Keratinocyte (primary cell): ENCODE measurements around the gene SPNS1. TPM values are rescaled to one million over a fixed set of nuclear protein-coding genes. Genes with fewer than 3 reads are reported as not detected.

Experiments
- DNase-seq: peaks from one replicate; pipeline ENCODE4 v3.0.0-alpha.2; 2011; ENCODE audit warnings: low read depth, missing footprints, low spot score
- FAIRE-seq: peaks from 2 replicates; lab custom pipeline; 2011; peaks lifted over from hg19 to GRCh38; lab: Jason Lieb, UNC
- H2AFZ ChIP-seq: 2 replicates; pipeline ENCODE4 v1.6.0; 2012; ENCODE audit warnings: low read length, control low read depth, inconsistent platforms; ENCODE audit not compliant: control insufficient read depth
- H3K27ac ChIP-seq: 2 replicates; pipeline ENCODE4 v1.5.1; 2011; ENCODE audit warnings: low read length; ENCODE audit not compliant: control insufficient read depth, insufficient read depth
- H3K27me3 ChIP-seq: 3 replicates; pipeline ENCODE4 v1.6.0; 2011; ENCODE audit warnings: low read length; ENCODE audit not compliant: control insufficient read depth, insufficient read depth; ENCODE audit errors: extremely low read depth
- H3K36me3 ChIP-seq, 2 experiments: 2 replicates in 1 of 2; 3 replicates in 1 of 2; pipeline ENCODE4 v1.5.1; 2011; ENCODE audit warnings: low read length in 2 of 2, mild to moderate bottlenecking in 1 of 2; ENCODE audit not compliant: control insufficient read depth in 2 of 2, insufficient read depth in 2 of 2; ENCODE audit errors: extremely low read depth in 1 of 2
- H3K4me1 ChIP-seq: 3 replicates; pipeline ENCODE4 v1.5.1; 2011; ENCODE audit warnings: low read length; ENCODE audit not compliant: control insufficient read depth, insufficient read depth; ENCODE audit errors: extremely low read depth
- H3K4me2 ChIP-seq: 3 replicates; pipeline ENCODE4 v1.6.0; 2011; ENCODE audit warnings: low read depth, low read length; ENCODE audit not compliant: control insufficient read depth, insufficient read depth; ENCODE audit errors: extremely low read depth
- H3K4me3 ChIP-seq, 3 experiments: fragments of 200-600 bp in 1 of 3; sonication (generic) in 1 of 3; 2 replicates in 2 of 3; 3 replicates in 1 of 3; pipeline ENCODE4 v1.5.1; 2011 to 2016; ENCODE audit warnings: low read length in 3 of 3, mild to moderate bottlenecking in 3 of 3, control low read depth in 2 of 3, inconsistent platforms in 1 of 3, low read depth in 1 of 3, mixed read lengths in 1 of 3, mixed run types in 1 of 3, moderate library complexity in 1 of 3; ENCODE audit not compliant: control insufficient read depth in 2 of 3, insufficient read depth in 2 of 3; ENCODE audit errors: extremely low read depth in 1 of 3
- H3K79me2 ChIP-seq: 2 replicates; pipeline ENCODE4 v1.6.0; 2012; ENCODE audit warnings: low read length; ENCODE audit not compliant: control insufficient read depth, insufficient read depth
- H3K9ac ChIP-seq: 3 replicates; pipeline ENCODE4 v1.6.0; 2011; ENCODE audit warnings: low read length; ENCODE audit not compliant: control insufficient read depth, insufficient read depth; ENCODE audit errors: extremely low read depth
- H3K9me1 ChIP-seq: 3 replicates; pipeline ENCODE4 v1.6.0; 2011; ENCODE audit warnings: low read length; ENCODE audit not compliant: control insufficient read depth, insufficient read depth; ENCODE audit errors: extremely low read depth
- H3K9me3 ChIP-seq: 2 replicates; pipeline ENCODE4 v1.5.1; 2012; ENCODE audit warnings: low read depth, low read length; ENCODE audit not compliant: control insufficient read depth
- H4K20me1 ChIP-seq: 3 replicates; pipeline ENCODE4 v1.6.0; 2011; ENCODE audit warnings: low read length; ENCODE audit not compliant: control insufficient read depth, insufficient read depth; ENCODE audit errors: extremely low read depth
- EZH2 ChIP-seq: IDR thresholded peaks from one replicate; pipeline ENCODE4 v1.6.1; 2012; ENCODE audit warnings: inconsistent platforms, mild to moderate bottlenecking, low read length, moderate library complexity
- dilution Hi-C: fragments of 300-500 bp; cut with MboI; formaldehyde crosslinking; loops from one replicate; pipeline ENCODE4 v1.7.0; 2020; ENCODE audit warnings: low sequenced_read_pairs; ENCODE audit not compliant: extremely low pct_ligation_motif_present
- polyA plus RNA-seq, 5 experiments: library from polyadenylated mRNA; depleted of rRNA in 3 of 5; stranded (reverse) in 3 of 5; stranded (forward) in 1 of 5; unstranded in 1 of 5; fragments of >200 nt; gene quantifications; 1 replicate in 1 of 5; 2 replicates in 3 of 5; 3 replicates in 1 of 5; pipeline versions ENCODE4 v1.2.1 to v1.2.3, GENCODE V29; 2011 to 2012; ENCODE audit warnings: missing spikeins in 2 of 5, low read depth in 1 of 5, low replicate concordance in 1 of 5
- TF ChIP-seq, protein P1 (sequence below), 3 experiments: IDR thresholded peaks in 1 of 3; conservative IDR thresholded peaks in 1 of 3; optimal IDR thresholded peaks in 1 of 3; 2 replicates in 2 of 3; 3 replicates in 1 of 3; pipeline versions ENCODE3 to v1.5.1; 2011; ENCODE audit warnings: low read length in 3 of 3, mild to moderate bottlenecking in 3 of 3, moderate library complexity in 2 of 3, control low read depth in 1 of 3, inconsistent platforms in 1 of 3; ENCODE audit not compliant: insufficient read depth in 2 of 3; ENCODE audit errors: extremely low read depth in 1 of 3

Gene SPNS1
- polyA plus RNA-seq, 1 donor (not counting 4 experiments of a cell fraction or from before 2014, with no cell fraction given), result 16.3 TPM

DNA sequence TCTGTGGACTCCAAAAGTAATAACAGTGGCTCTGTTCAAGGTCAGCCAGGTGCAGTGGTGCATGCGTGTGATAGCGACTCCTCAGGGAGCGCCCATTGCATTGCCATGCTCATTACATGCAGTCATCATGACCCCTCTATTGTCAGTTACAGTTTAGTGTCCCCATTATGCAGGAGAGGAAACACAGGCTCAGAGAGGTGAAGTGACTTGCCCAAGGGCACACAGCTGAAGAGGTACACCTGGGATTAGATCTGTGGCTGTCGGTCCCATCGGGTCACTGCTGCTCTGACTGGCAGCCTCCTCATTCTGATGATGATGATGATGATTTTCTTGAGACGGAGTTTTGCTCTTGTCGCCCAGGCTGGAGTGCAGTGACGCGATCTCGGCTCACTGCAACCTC is 17.9 kb downstream of the SPNS1 start:
- Histone ChIP-seq H3K4me3 (no peak overlapping the region), H3K36me3 (peaks cover 0 to 10% of the 10 kb centered on the region in 2 experiments), H3K9me3 (no peaks in the 10 kb centered on the region), H3K79me2 (no peaks in the 10 kb centered on the region), H2AFZ (no peak overlapping the region), H4K20me1 (no peaks in the 10 kb centered on the region), H3K27ac (no peak overlapping the region), H3K9ac (no peak overlapping the region), H3K4me2 (no peak overlapping the region), H3K27me3 (no peaks in the 10 kb centered on the region), H3K4me1 (no peaks in the 10 kb centered on the region), H3K9me1 (no peaks in the 10 kb centered on the region)
- DNase-seq, result no peak
- dilution Hi-C loops, result no loop called here
- FAIRE-seq, result no peak
- TF ChIP-seq EZH2, result no peak
- TF ChIP-seq, protein P1, sequence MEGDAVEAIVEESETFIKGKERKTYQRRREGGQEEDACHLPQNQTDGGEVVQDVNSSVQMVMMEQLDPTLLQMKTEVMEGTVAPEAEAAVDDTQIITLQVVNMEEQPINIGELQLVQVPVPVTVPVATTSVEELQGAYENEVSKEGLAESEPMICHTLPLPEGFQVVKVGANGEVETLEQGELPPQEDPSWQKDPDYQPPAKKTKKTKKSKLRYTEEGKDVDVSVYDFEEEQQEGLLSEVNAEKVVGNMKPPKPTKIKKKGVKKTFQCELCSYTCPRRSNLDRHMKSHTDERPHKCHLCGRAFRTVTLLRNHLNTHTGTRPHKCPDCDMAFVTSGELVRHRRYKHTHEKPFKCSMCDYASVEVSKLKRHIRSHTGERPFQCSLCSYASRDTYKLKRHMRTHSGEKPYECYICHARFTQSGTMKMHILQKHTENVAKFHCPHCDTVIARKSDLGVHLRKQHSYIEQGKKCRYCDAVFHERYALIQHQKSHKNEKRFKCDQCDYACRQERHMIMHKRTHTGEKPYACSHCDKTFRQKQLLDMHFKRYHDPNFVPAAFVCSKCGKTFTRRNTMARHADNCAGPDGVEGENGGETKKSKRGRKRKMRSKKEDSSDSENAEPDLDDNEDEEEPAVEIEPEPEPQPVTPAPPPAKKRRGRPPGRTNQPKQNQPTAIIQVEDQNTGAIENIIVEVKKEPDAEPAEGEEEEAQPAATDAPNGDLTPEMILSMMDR (optimal IDR thresholded peaks at IDR 0.05 in 1 of 3, IDR thresholded peaks at IDR 0.05 in 1 of 3, conservative IDR thresholded peaks at IDR 0.05 in 1 of 3; ENCODE audit: extremely low read depth in 1 of 3, insufficient read depth in 2 of 3, low read length in 3 of 3), result no peak

DNA sequence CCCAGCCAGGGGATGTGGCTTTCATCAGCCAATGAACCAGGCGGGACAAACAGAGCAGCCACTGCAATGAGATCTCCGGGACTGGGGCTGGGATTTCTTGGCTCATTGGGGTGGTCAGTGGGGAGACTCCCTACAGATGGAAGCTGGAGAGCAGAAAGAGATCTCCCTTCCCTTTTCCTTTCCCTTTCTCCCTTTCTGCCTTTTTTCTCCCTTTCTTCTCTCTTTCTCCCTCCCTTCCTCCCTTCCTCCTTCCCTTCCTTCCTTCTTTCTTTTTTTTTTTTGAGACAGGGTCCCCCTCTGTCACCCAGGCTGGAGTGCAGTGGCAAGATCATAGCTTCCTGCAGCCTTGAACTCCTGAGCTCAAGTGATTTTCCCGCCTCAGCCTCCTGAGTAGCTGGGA is 24.3 kb downstream of the SPNS1 start:
- Histone ChIP-seq H3K27me3 (no peaks in the 10 kb centered on the region), H4K20me1 (no peaks in the 10 kb centered on the region), H3K9me3 (no peaks in the 10 kb centered on the region), H3K36me3 (no peaks in the 10 kb centered on the region), H3K4me2 (no peak overlapping the region), H3K4me1 (no peaks in the 10 kb centered on the region), H2AFZ (no peak overlapping the region), H3K27ac (no peak overlapping the region), H3K9me1 (no peaks in the 10 kb centered on the region), H3K4me3 (no peak overlapping the region), H3K79me2 (no peaks in the 10 kb centered on the region), H3K9ac (no peak overlapping the region)
- TF ChIP-seq, protein P1 (optimal IDR thresholded peaks at IDR 0.05 in 1 of 3, IDR thresholded peaks at IDR 0.05 in 1 of 3, conservative IDR thresholded peaks at IDR 0.05 in 1 of 3; ENCODE audit: extremely low read depth in 1 of 3, insufficient read depth in 2 of 3, low read length in 3 of 3), result no peak
- no peak for TF ChIP-seq EZH2
- dilution Hi-C loops, result no loop called here
- DNase-seq (no peak), FAIRE-seq (no peak)
